ENCODE data around the gene UNC5B.

Gene UNC5B

GRCh38 chr10:71273506-71273905 lies 61.1 kb downstream of the UNC5B start:
- DNase-seq (ENCODE audit: low read depth) = no peak
- H3K4me3 ChIP-seq (ENCODE audit: control insufficient read depth, low read depth, low read length) = no peak overlapping the region
- TF ChIP-seq CTCF (IDR thresholded peaks at IDR 0.05; ENCODE audit: control insufficient read depth, insufficient read depth, low read depth, low read length, missing control alignments) = no peak

GRCh38 chr10:71274901-71275796 lies 62.8 kb downstream of the UNC5B start:
- no peak for TF ChIP-seq CTCF (IDR thresholded peaks at IDR 0.05; ENCODE audit: control insufficient read depth, insufficient read depth, low read depth, low read length, missing control alignments)
- DNase-seq (ENCODE audit: low read depth) = no peak
- H3K4me3 ChIP-seq (ENCODE audit: control insufficient read depth, low read depth, low read length) = no peak overlapping the region

GRCh38 chr10:71276873-71277272 lies 64.5 kb downstream of the UNC5B start:
- H3K4me3 ChIP-seq (ENCODE audit: control insufficient read depth, low read depth, low read length) = no peak overlapping the region
- TF ChIP-seq CTCF (IDR thresholded peaks at IDR 0.05; ENCODE audit: control insufficient read depth, insufficient read depth, low read depth, low read length, missing control alignments) = no peak
- no peak for DNase-seq (ENCODE audit: low read depth)

GRCh38 chr10:71277914-71278665 lies 65.7 kb downstream of the UNC5B start:
- no peak for DNase-seq (ENCODE audit: low read depth)
- no peak for TF ChIP-seq CTCF (IDR thresholded peaks at IDR 0.05; ENCODE audit: control insufficient read depth, insufficient read depth, low read depth, low read length, missing control alignments)
- no peak overlapping the region for H3K4me3 ChIP-seq (ENCODE audit: control insufficient read depth, low read depth, low read length)

- DNase-seq (ENCODE audit: low read depth) = no peak
- no peak for TF ChIP-seq CTCF (IDR thresholded peaks at IDR 0.05; ENCODE audit: control insufficient read depth, insufficient read depth, low read depth, low read length, missing control alignments)
- no peak overlapping the region for H3K4me3 ChIP-seq (ENCODE audit: control insufficient read depth, low read depth, low read length)
Measured at GRCh38 chr10:71278691-71279588, 66.6 kb downstream of the UNC5B start.

GRCh38 chr10:71279590-71280170 lies 67.3 kb downstream of the UNC5B start:
- TF ChIP-seq CTCF (IDR thresholded peaks at IDR 0.05; ENCODE audit: control insufficient read depth, insufficient read depth, low read depth, low read length, missing control alignments) = no peak
- H3K4me3 ChIP-seq (ENCODE audit: control insufficient read depth, low read depth, low read length) = no peak overlapping the region
- DNase-seq (ENCODE audit: low read depth) = no peak
